Keratinocyte (primary cell): Measurements from ENCODE around the gene ATP8A2.

Experiments used
- CTCF ChIP-seq, 3 experiments: IDR thresholded peaks in 1 of 3; conservative IDR thresholded peaks in 1 of 3; optimal IDR thresholded peaks in 1 of 3; 2 replicates in 2 of 3; 3 replicates in 1 of 3; pipeline versions ENCODE3 to v1.5.1; 2011; ENCODE audit warnings: low read length in 3 of 3, mild to moderate bottlenecking in 3 of 3, moderate library complexity in 2 of 3, control low read depth in 1 of 3, inconsistent platforms in 1 of 3; ENCODE audit not compliant: insufficient read depth in 2 of 3; ENCODE audit errors: extremely low read depth in 1 of 3
- EZH2 ChIP-seq: IDR thresholded peaks from one replicate; pipeline ENCODE4 v1.6.1; 2012; ENCODE audit warnings: inconsistent platforms, mild to moderate bottlenecking, low read length, moderate library complexity

GRCh38 chr13:25847635-25848626 is 476.2 kb downstream of the ATP8A2 start:
- TF ChIP-seq CTCF (optimal IDR thresholded peaks at IDR 0.05 in 1 of 3, IDR thresholded peaks at IDR 0.05 in 1 of 3, conservative IDR thresholded peaks at IDR 0.05 in 1 of 3; ENCODE audit: extremely low read depth in 1 of 3, insufficient read depth in 2 of 3, low read length in 3 of 3) (no peak), EZH2 (no peak)
